Bone marrow (tissue), 2 donors: ENCODE data around the gene PSMD8.
A peak's percentile ranks its signal among the peaks of the same experiment; 100 is the strongest.
"Not testable (repeated sequence)": the region's sequence is repeated elsewhere in the genome, so short reads cannot be mapped to it uniquely, and the experiment has no call there.

Experiments
- DNase-seq, 2 donors: peaks; one replicate each; lab custom pipeline; 2025; lab: John Stamatoyannopoulos, UW

The PSMD8 gene

GRCh38 chr19:38362076-38362945 lies 12.1 kb upstream of the PSMD8 start:
- DNase-seq = peak; percentile 23 to 60

GRCh38 chr19:38362946-38363688 lies 11.3 kb upstream of the PSMD8 start:
- DNase-seq = not testable (repeated sequence)

- DNase-seq = no peak
These were observed 7.3 kb upstream of the PSMD8 start for GRCh38 chr19:38367041-38367440.

- no peak for DNase-seq
These were observed 4.8 kb upstream of the PSMD8 start for GRCh38 chr19:38369584-38369983.

- DNase-seq = no peak
These were observed 4.1 kb upstream of the PSMD8 start for GRCh38 chr19:38370299-38370698.

GRCh38 chr19:38371081-38371480 lies 3.3 kb upstream of the PSMD8 start:
- DNase-seq = no peak

- DNase-seq = no peak
These were observed 452 bp upstream of the PSMD8 start for GRCh38 chr19:38373907-38374331.

GRCh38 chr19:38375098-38375493 lies 725 bp downstream of the PSMD8 start:
- DNase-seq = no peak

GRCh38 chr19:38375748-38376147 lies 1.4 kb downstream of the PSMD8 start:
- no peak for DNase-seq

- DNase-seq = no peak
These were observed 2.2 kb downstream of the PSMD8 start for GRCh38 chr19:38376576-38376975.

- DNase-seq = no peak
These were observed 2.7 kb downstream of the PSMD8 start for GRCh38 chr19:38377052-38377451.

- no peak for DNase-seq
These were observed 4.5 kb downstream of the PSMD8 start for GRCh38 chr19:38378866-38379265.

GRCh38 chr19:38381138-38381537 lies 6.8 kb downstream of the PSMD8 start:
- DNase-seq = no peak

GRCh38 chr19:38383184-38383583 lies 8.8 kb downstream of the PSMD8 start:
- DNase-seq = no peak

GRCh38 chr19:38383743-38384142 lies 9.4 kb downstream of the PSMD8 start:
- no peak for DNase-seq

GRCh38 chr19:38384209-38385027 lies 10.0 kb downstream of the PSMD8 start:
- no peak for DNase-seq

GRCh38 chr19:38385057-38385803 lies 10.9 kb downstream of the PSMD8 start:
- no peak for DNase-seq

GRCh38 chr19:38385804-38386257 lies 11.5 kb downstream of the PSMD8 start:
- DNase-seq = no peak

- no peak for DNase-seq
These were observed 12.1 kb downstream of the PSMD8 start for GRCh38 chr19:38386300-38386970.

- DNase-seq = no peak
These were observed 12.7 kb downstream of the PSMD8 start for GRCh38 chr19:38386971-38387549.
